Measurements from ENCODE around the gene MARCHF3. TPM values are rescaled to one million over a fixed set of nuclear protein-coding genes. Genes with fewer than 3 reads are reported as not detected.

Gene MARCHF3
- total and polyA plus RNA-seq, 2 of the 13 experiments (the other 11 are each of a cell fraction or from before 2014, with no cell fraction given): 4.8 to 11.9 TPM

- TF ChIP-seq, protein P1, sequence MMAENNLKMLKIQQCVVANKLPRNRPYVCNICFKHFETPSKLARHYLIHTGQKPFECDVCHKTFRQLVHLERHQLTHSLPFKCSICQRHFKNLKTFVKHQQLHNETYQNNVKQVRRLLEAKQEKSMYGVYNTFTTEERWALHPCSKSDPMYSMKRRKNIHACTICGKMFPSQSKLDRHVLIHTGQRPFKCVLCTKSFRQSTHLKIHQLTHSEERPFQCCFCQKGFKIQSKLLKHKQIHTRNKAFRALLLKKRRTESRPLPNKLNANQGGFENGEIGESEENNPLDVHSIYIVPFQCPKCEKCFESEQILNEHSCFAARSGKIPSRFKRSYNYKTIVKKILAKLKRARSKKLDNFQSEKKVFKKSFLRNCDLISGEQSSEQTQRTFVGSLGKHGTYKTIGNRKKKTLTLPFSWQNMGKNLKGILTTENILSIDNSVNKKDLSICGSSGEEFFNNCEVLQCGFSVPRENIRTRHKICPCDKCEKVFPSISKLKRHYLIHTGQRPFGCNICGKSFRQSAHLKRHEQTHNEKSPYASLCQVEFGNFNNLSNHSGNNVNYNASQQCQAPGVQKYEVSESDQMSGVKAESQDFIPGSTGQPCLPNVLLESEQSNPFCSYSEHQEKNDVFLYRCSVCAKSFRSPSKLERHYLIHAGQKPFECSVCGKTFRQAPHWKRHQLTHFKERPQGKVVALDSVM (CRISPR knock-in tag; IDR thresholded peaks at IDR 0.05): no peak
- TF ChIP-seq ZNF607 (CRISPR knock-in tag; IDR thresholded peaks at IDR 0.05; ENCODE audit: borderline replicate concordance) (no peak; the same call in 1 of the 2 replicates), SNRNP70 (IDR thresholded peaks at IDR 0.05; ENCODE audit: low read depth, low read length) (no peak), ZNF691 (CRISPR knock-in tag; IDR thresholded peaks at IDR 0.05; ENCODE audit: borderline replicate concordance, low read depth) (no peak; the same call in none of the 2 replicates), ZNF17 (CRISPR knock-in tag; IDR thresholded peaks at IDR 0.05) (no peak), SETDB1 (CRISPR knock-in tag; IDR thresholded peaks at IDR 0.05; ENCODE audit: borderline replicate concordance) (no peak), UBTF (CRISPR knock-in tag; IDR thresholded peaks at IDR 0.05) (peak; percentile 95), SUZ12 (IDR thresholded peaks at IDR 0.05; ENCODE audit: low read depth, low read length) (no peak), CREM (IDR thresholded peaks at IDR 0.05) (no peak; the same call in 1 of the 2 replicates), CREM (CRISPR knock-in tag; IDR thresholded peaks at IDR 0.05) (no peak), ZNF337 (CRISPR knock-in tag; IDR thresholded peaks at IDR 0.05; ENCODE audit: borderline replicate concordance, low read depth) (peak; percentile 62; the same call in 1 of the 2 replicates), ZNF709 (CRISPR knock-in tag; IDR thresholded peaks at IDR 0.05) (peak; percentile 92), ZNF891 (CRISPR knock-in tag; IDR thresholded peaks at IDR 0.05) (no peak), JUNB (CRISPR knock-in tag; IDR thresholded peaks at IDR 0.05; ENCODE audit: borderline replicate concordance) (no peak), ZBTB42 (CRISPR knock-in tag; IDR thresholded peaks at IDR 0.05) (peak; percentile 30; the same call in 1 of the 2 replicates), NCOA5 (CRISPR knock-in tag; IDR thresholded peaks at IDR 0.05) (no peak), ZNF225 (CRISPR knock-in tag; IDR thresholded peaks at IDR 0.05) (no peak; the same call in 1 of the 2 replicates), NFE2L1 (CRISPR knock-in tag; IDR thresholded peaks at IDR 0.05; ENCODE audit: borderline replicate concordance) (no peak), ZNF350 (CRISPR knock-in tag; IDR thresholded peaks at IDR 0.05; ENCODE audit: borderline replicate concordance, low read depth) (0 out of 2 replicates have a peak, but pooled peaks have one; percentile 5), ZSCAN31 (CRISPR knock-in tag; IDR thresholded peaks at IDR 0.05; ENCODE audit: low read depth) (peak; percentile 80; the same call in 1 of the 2 replicates), ZNF703 (CRISPR knock-in tag; IDR thresholded peaks at IDR 0.05; ENCODE audit: borderline replicate concordance) (peak; percentile 47)
- TF ChIP-seq, protein P2, sequence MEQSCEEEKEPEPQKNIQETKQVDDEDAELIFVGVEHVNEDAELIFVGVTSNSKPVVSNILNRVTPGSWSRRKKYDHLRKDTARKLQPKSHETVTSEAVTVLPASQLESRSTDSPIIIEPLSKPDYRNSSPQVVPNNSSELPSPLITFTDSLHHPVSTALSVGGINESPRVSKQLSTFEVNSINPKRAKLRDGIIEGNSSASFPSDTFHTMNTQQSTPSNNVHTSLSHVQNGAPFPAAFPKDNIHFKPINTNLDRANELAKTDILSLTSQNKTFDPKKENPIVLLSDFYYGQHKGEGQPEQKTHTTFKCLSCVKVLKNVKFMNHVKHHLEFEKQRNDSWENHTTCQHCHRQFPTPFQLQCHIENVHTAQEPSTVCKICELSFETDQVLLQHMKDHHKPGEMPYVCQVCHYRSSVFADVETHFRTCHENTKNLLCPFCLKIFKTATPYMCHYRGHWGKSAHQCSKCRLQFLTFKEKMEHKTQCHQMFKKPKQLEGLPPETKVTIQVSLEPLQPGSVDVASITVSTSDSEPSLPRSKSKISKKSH (CRISPR knock-in tag; IDR thresholded peaks at IDR 0.05; ENCODE audit: borderline replicate concordance): no peak; the same call in 1 of the 2 replicates
Measured at GRCh38 chr5:127030259-127031146, at the start of gene MARCHF3 (continued).
